ENCODE measurements around the gene ERCC5.

The ERCC5 gene

GRCh38 chr13:102897371-102898138 is 51.7 kb downstream of the ERCC5 start:
- DNase-seq, result no peak

DNA sequence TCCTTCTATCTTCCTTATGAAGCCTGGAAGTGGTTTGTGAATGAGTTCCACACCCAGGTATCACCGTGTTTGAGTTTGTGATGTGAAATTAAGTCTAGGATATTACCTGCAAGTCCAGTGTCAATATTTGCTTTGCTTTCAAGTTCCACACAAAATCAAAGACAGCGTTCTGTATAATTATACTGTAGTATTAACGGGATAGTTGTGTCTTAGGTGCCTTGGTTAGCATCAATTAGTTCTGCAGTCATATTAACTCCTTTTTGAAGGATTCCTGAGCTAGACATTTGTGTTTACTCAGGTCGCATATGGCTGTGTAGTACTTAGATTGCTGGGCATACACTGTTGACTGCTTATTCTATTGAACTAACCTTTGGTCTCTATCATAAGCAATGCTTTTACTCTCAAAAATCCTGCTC is 54.4 kb downstream of the ERCC5 start:
- no peak for DNase-seq

DNA sequence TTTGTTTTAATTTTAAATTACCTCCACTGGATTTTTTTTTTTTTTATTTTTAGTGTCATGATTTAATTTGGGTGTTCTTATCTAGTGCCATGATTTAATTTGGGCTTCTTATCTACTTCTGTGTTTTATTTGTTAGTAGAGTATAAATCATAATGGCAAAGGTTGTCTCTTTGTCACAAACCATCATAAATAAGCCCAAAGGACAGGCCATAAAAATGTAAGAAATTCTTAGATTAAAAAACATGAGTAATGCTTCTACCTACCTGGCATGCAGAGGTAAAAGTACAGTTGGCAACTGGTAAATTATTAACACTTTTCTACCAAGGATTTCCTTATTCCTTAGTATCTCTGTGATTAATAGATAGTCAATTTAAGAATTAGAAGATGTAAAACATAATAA is 55.2 kb downstream of the ERCC5 start:
- DNase-seq, result no peak

GRCh38 chr13:102901615-102902305 is 55.9 kb downstream of the ERCC5 start:
- no peak for DNase-seq

DNA sequence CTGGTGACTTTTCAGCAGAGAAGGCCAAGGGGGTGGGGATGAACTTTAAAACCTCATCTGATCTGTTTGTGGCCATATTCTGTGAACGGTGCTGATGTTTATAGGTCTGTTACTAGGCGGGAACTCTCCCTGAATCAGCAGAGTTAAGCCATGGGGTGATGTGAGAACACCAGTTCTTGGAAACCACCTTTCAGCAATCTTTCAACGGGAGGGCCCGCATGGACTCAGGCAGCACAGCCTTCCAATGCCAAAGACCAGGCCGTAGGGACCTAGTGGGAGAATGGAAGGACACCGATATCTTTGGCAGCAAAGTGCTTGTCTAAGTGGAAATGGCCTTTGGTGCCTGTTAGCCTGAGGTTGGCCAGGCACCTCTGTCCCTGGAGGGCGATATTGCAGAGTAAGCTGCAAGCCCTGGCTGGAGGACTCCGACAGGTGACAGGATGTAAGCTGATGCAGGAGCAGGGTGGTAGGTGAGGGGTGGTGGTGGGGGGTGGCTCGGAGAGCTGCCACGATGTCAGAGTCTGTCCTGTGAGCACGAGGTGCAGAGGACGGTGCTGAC is 57.0 kb downstream of the ERCC5 start:
- no peak for DNase-seq

- DNase-seq, result no peak
These were observed 58.0 kb downstream of the ERCC5 start for GRCh38 chr13:102903659-102904407.

GRCh38 chr13:102904408-102904862 is 58.6 kb downstream of the ERCC5 start:
- no peak for DNase-seq

GRCh38 chr13:102905905-102906771 is 60.3 kb downstream of the ERCC5 start:
- DNase-seq, result no peak

- DNase-seq, result no peak
These were observed 61.4 kb downstream of the ERCC5 start for GRCh38 chr13:102907016-102907756.

- DNase-seq, result no peak
These were observed 62.2 kb downstream of the ERCC5 start for GRCh38 chr13:102907886-102908515.

- DNase-seq, result no peak
These were observed 64.1 kb downstream of the ERCC5 start for GRCh38 chr13:102909971-102910370.

- no peak for DNase-seq
These were observed 65.5 kb downstream of the ERCC5 start for GRCh38 chr13:102911336-102911735.

GRCh38 chr13:102912599-102912998 is 66.8 kb downstream of the ERCC5 start:
- no peak for DNase-seq

GRCh38 chr13:102913914-102914313 is 68.1 kb downstream of the ERCC5 start:
- DNase-seq, result no peak

DNA sequence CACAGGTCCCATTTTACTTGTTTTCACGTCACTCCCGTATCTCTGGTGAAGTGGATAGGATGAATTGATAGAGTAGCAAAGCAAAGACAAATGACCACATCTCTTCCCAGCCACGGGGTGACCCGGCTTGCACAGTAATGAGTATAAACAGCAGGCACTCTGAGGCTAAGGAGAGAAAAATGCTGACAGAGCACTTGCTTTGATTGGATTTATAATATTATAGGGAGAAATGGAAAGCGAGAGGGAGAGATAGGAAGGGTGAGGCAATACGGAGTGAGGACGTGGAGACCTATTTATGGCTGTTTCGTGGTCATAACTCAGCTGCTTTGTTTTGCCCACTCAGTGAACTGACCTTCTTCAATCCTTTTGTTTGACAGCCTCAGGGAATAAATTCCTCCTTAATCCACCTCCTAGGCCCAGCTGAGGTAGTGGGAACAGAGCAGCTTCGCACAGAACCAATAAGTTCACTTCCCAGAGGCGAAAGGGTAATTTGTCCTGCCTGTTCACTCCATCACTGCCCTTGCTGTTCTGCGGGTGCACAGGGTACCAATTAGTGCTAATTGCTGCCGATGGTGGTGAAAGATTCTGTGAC is 68.6 kb downstream of the ERCC5 start:
- DNase-seq, result no peak

DNA sequence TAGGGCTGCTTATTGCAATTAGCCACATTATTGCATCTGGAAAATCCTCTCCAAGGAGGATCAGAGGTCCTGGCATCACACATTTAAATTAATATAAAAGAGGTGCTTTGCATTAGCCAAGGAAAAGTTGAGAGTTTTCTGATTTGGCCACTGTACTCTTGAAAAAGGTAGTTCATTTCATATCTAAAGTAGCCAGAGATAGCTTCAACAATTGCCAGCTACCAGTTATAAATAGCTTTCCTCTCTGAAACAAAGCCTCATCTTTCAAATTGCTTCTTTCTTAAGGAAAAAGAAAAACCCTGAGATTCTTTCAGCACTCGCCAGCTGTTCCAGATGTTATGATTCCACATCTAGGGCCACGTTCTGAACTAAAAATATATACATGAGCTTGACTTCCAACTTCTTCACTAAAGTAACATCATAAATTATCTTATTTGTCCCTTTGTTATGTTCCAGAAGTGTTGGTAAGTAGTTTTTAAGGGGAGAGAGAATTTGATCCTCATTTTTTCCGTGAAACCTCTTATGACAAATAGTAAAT is 69.6 kb downstream of the ERCC5 start:
- no peak for DNase-seq

GRCh38 chr13:102917019-102917418 is 71.2 kb downstream of the ERCC5 start:
- no peak for DNase-seq

GRCh38 chr13:102922184-102922583 is 76.4 kb downstream of the ERCC5 start:
- DNase-seq, result no peak

All from hippocampal formation (tissue), 2 donors.